NCI-H128 (cell line): ENCODE data around the gene RBM48.
"Not testable (repeated sequence)": the region's sequence is repeated elsewhere in the genome, so short reads cannot be mapped to it uniquely, and the experiment has no call there.

Experiments
- DNase-seq: peaks from one replicate; lab custom pipeline; 2025; ENCODE audit not compliant: unreplicated experiment; lab: John Stamatoyannopoulos, UW

Gene RBM48

GRCh38 chr7:92528188-92528957, at the start of gene RBM48, which contains the start of gene PEX1:
Gene RBM48, plus strand, starts transcription at chr7:92528795. Its CDS starts 19 bp downstream, at chr7:92528814.
Gene PEX1, minus strand, starts transcription at chr7:92528520. Its CDS starts 85 bp downstream, at chr7:92528435.
- DNase-seq = peak; percentile 95

- DNase-seq = not testable (repeated sequence)
Observed at GRCh38 chr7:92479146-92479545, 49.4 kb upstream of the RBM48 start.

- DNase-seq = not testable (repeated sequence)
Observed at GRCh38 chr7:92483624-92484023, 45.0 kb upstream of the RBM48 start.

GRCh38 chr7:92484226-92484625, 44.4 kb upstream of the RBM48 start:
- not testable (repeated sequence) for DNase-seq

- no peak for DNase-seq
Observed at GRCh38 chr7:92485267-92485892, 43.2 kb upstream of the RBM48 start.

GRCh38 chr7:92485974-92486373, 42.6 kb upstream of the RBM48 start:
- no peak for DNase-seq

- DNase-seq = no peak
Observed at GRCh38 chr7:92487804-92488203, 40.8 kb upstream of the RBM48 start.

- DNase-seq = no peak
Observed at GRCh38 chr7:92489634-92490033, 39.0 kb upstream of the RBM48 start.

GRCh38 chr7:92496876-92497275, 31.7 kb upstream of the RBM48 start:
- DNase-seq = no peak

- DNase-seq = no peak
Observed at GRCh38 chr7:92498557-92498956, 30.0 kb upstream of the RBM48 start.

GRCh38 chr7:92503767-92504166, 24.8 kb upstream of the RBM48 start:
- DNase-seq = no peak

GRCh38 chr7:92504563-92504962, 24.0 kb upstream of the RBM48 start:
- DNase-seq = no peak

- DNase-seq = no peak
Observed at GRCh38 chr7:92506363-92506762, 22.2 kb upstream of the RBM48 start.

- no peak for DNase-seq
Observed at GRCh38 chr7:92508946-92509345, 19.6 kb upstream of the RBM48 start.

- no peak for DNase-seq
Observed at GRCh38 chr7:92513167-92513902, 15.3 kb upstream of the RBM48 start.

GRCh38 chr7:92517631-92518030, 11.0 kb upstream of the RBM48 start:
- DNase-seq = no peak

- no peak for DNase-seq
Observed at GRCh38 chr7:92520024-92520423, 8.6 kb upstream of the RBM48 start.

GRCh38 chr7:92523110-92523509, 5.5 kb upstream of the RBM48 start:
- no peak for DNase-seq

- no peak for DNase-seq
Observed at GRCh38 chr7:92527300-92528187, 1.1 kb upstream of the RBM48 start.

- no peak for DNase-seq
Observed at GRCh38 chr7:92528958-92529264, 316 bp downstream of the RBM48 start.

- DNase-seq = no peak
Observed at GRCh38 chr7:92534572-92534971, 6.0 kb downstream of the RBM48 start.
